Right cardiac atrium (tissue), 5 donors: ENCODE data around the gene TRPT1. TPM values are rescaled to one million over a fixed set of nuclear protein-coding genes. Genes with fewer than 3 reads are reported as not detected.
A peak's percentile ranks its signal among the peaks of the same experiment; 100 is the strongest.

Experiments used
- ATAC-seq, 2 donors: fragments of 200-7000 bp; cut with Tn5 transposase; one replicate each; pipeline versions ENCODE4 v1.8.0 to v1.9.1; 2020; ENCODE audit warnings: moderate library complexity in 2 of 2, mild to moderate bottlenecking in 1 of 2
- DNase-seq, 3 donors: peaks; one replicate each; pipeline ENCODE4 v3.0.0-alpha.2; 2020
- H3K27ac ChIP-seq: one replicate; pipeline ENCODE4 v1.5.1; 2013; ENCODE audit warnings: mild to moderate bottlenecking, low read length, control low read depth, moderate library complexity
- H3K27me3 ChIP-seq: one replicate; pipeline ENCODE4 v1.6.1; 2013; ENCODE audit not compliant: control insufficient read depth, insufficient read depth
- H3K4me1 ChIP-seq: one replicate; pipeline ENCODE4 v1.6.1; 2013; ENCODE audit warnings: low read length; ENCODE audit not compliant: control insufficient read depth, insufficient read depth
- H3K4me3 ChIP-seq: one replicate; pipeline ENCODE4 v1.5.1; 2013; ENCODE audit warnings: low read length, control low read depth
- H3K9me3 ChIP-seq: one replicate; pipeline ENCODE4 v1.6.1; 2013; ENCODE audit warnings: low read length; ENCODE audit not compliant: control insufficient read depth
- whole genome bisulfite sequencing: extraction: QIAGEN DNeasy Blood & Tissue Kit; methylation state at CpG from one replicate; pipeline ENCODE4 v1.1.7; 2013; 5-methylcytosine and 5-hydroxymethylcytosine counted together
- intact Hi-C, 4 donors: fragments of 100-400 bp; cut with DNase I; formaldehyde crosslinking; loops; one replicate each; pipeline versions ENCODE4 v1.11.0 to v1.14.0; 2022 to 2023
- polyA plus RNA-seq: library from polyadenylated mRNA; stranded (reverse); fragments of 200-250 nt; gene quantifications from one replicate; pipeline ENCODE4 v1.2.3, GENCODE V29; 2013
- total RNA-seq, 4 donors: library from RNA; stranded (reverse); fragmentation: NEBNext Ultra II Directional; extraction: Animal tissue kit (Norgen Biotek cat#: 25700); gene quantifications; one replicate each; pipeline ENCODE4 v1.2.1, GENCODE V29; 2021
- donor health status: healthy with polysubstance abuse.
- donor health status: DM: no; HTN: yes; CAD: no.
- donor health status: DM: no; HTN: no; CAD: no.
- donor health status: DM: no; HTN: yes; CAD: no; lungs with severe emphysema.
- donor health status: DM: yes; HTN: yes; CAD: no.

TRPT1 gene
- total and polyA plus RNA-seq, 5 donors, result 55.3 to 95.4 (median 71.7) TPM

DNA sequence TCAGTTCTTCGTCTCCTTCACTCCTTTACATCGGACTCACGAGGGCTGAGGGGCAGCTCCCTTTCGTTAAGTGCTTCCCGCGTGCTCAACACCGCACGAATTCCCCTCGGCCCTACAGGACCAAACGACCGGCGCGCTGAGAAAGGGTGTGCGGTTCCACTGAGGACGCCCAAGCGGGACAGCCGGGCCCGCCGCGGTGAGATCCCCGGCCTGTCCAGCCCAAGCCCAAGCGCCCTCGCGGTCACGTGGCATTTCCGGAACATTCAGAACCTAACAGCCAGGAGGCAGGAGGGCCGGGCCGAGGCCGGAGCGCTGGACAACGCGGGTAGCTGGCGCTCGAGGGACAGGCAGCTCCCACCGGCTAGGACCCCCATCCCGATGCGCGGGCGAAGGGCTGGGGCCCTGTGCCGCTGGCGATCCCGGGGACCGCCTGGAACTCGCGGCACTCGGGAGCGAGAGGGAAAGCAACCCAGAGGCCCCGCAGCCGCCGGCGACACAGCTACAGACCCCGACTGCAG is 40.8 kb downstream of the TRPT1 start:
- intact Hi-C loops, result loop anchor here in 1 of 4 donors (5.0 kb wide), 1 partner anchor 117 kb away; the partner anchor contains the start of gene CATSPERZ
- DNase-seq, result peak; percentile 93 to 96 (median 95)
- no peaks in the 10 kb centered on the region for H3K27me3 ChIP-seq
- peak overlapping the region; percentile 89 for H3K27ac ChIP-seq
- H3K4me3 ChIP-seq, result peak overlapping the region; percentile 54
- ATAC-seq, result peak; percentile 68 to 79
- no peaks in the 10 kb centered on the region for H3K9me3 ChIP-seq
- H3K4me1 ChIP-seq, result peaks cover 10% of the 10 kb centered on the region
- under 1% methylated on average over 52 of the region's 52 CpGs for WGBS

DNA sequence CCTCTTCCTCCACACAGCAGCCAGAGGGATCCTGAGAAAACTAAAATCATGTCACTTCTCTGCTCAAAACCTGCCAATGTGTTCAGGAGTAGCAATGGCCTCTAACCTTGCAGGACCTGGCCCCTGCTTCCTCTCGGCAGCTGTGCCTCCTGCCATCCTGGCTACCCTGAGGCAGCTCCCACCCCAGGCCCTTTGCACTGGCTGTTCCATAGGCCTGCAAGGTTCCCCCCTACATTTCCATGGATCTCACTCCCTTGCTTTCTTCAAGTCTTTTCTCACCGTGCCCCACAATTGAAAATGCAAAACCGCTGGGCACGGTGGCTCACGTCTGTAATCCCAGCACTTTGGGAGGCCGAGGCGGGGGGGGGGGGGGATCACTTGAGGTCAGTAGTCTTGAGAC is 42.1 kb downstream of the TRPT1 start:
- DNase-seq (peak in 1 of 3 donors; percentile 17), ATAC-seq (no peak)
- Histone ChIP-seq H3K4me1 (peaks cover 10% of the 10 kb centered on the region), H3K27me3 (no peaks in the 10 kb centered on the region), H3K4me3 (no peak overlapping the region), H3K27ac (peak overlapping the region; percentile 10), H3K9me3 (no peaks in the 10 kb centered on the region)
- intact Hi-C loops, result no loop called here
- 85% methylated on average over 7 of the region's 7 CpGs for WGBS

DNA sequence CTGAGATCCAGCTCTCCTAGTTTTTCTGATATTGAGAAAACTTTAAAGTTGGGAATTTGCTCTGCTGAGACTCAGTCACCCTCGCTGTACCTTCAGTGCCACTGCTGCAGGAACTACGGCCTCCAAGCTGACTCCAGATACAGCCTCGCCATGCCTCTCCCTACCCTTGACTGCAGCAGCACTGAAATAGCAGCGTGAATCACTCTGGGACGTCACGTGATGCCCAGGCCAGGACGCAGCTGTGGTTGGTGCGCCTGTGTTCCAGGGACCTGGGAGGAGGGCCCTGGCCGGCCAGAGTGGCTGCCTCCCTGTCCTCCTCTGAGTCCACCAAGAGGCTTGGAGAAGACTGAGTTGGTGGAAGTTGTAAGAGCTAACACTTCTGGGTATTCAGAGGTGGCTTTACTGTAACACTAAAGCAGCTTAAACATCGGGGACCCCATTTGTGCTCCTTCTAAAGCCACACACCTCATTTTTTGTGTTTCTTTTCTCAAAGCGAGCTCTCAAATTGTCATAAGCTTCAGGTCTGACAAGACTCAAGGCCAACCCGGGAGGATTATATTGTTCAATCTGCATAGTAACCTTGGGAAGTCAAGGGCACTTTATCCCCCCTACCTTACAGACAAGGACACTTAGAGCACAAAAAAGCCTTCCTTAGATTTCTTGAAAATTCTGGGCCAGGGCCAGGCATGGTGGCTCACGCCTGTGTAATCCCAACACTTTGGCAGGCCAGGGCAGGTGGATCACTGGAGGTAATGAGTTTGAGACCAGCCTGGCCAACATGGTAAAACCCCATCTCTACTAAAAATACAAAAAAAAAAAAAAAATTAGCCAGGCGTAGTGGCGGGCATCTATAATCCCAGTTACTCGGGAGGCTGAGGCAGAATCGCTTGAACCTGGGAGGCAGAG is 44.2 kb downstream of the TRPT1 start:
- no peaks in the 10 kb centered on the region for H3K9me3 ChIP-seq
- ATAC-seq (peak; percentile 71 to 76), DNase-seq (peak; percentile 94 to 97 (median 96))
- H3K27ac ChIP-seq, result peak overlapping the region; percentile 84
- no peaks in the 10 kb centered on the region for H3K27me3 ChIP-seq
- peaks cover 10% of the 10 kb centered on the region for H3K4me1 ChIP-seq
- 40% methylated on average over 17 of the region's 17 CpGs for WGBS
- no peak overlapping the region for H3K4me3 ChIP-seq
- intact Hi-C loops, result no loop called here

DNA sequence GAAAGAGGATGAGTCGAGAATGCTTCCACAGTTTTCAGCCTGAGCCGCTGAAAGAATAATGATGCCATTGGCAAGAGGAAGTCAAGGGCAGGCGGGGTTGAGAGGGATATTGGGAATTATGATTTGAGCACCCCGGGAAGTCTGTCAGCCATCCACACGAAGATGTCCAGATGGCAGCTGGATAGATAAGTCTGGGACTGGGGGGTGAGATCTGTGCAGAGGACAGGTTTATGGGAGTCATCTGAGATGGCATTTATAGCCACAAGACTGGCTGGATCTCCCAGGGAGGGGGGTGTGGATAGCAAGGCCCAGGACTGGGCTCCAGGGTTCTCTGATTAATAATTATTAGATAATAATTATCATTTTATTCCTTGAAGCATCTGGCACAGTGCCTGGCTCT is 45.1 kb downstream of the TRPT1 start:
- H3K4me3 ChIP-seq, result no peak overlapping the region
- peak overlapping the region; percentile 71 for H3K27ac ChIP-seq
- 41% methylated on average over 5 of the region's 5 CpGs for WGBS
- H3K9me3 ChIP-seq, result no peaks in the 10 kb centered on the region
- no peak for ATAC-seq
- peaks cover 10% of the 10 kb centered on the region for H3K4me1 ChIP-seq
- intact Hi-C loops, result no loop called here
- DNase-seq, result peak in 1 of 3 donors; percentile 41
- no peaks in the 10 kb centered on the region for H3K27me3 ChIP-seq

DNA sequence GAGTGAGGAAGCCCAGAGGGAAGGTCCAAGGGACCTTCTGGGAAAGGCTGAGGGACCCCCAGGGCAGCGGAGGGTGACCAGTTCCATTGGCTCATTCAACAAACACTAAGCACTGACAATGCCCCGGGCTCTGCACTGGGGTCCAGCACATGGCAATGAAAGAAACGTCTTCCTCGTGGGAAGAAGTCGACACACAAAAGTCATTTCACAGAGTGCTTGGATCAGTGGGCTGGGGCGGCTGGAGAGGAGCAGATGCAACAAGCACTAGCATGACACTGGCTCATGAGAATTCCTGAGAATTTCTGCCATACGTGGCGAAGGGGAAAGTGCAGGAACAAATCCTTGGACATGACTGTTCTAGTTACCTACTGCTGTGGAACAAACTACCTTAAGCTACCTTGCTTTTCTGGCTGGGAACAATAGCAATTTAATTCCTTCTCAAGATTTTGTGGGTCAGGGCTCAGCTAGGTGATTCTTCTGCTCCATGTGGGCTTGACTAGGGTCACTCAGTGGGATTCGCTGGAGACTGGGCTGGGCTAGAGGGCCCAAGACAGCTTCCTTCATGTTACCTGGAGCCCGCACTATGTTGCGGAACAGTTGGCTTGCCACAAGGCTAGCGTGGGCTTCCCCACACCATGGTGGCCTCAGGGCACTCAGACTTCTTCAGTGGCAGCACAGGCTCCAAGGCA is 46.9 kb downstream of the TRPT1 start:
- 96% methylated on average over 12 of the region's 12 CpGs for WGBS
- H3K9me3 ChIP-seq, result no peaks in the 10 kb centered on the region
- ATAC-seq (no peak), DNase-seq (peak in 1 of 3 donors; percentile 37)
- intact Hi-C loops, result no loop called here
- no peaks in the 10 kb centered on the region for H3K27me3 ChIP-seq
- peaks cover 8% of the 10 kb centered on the region for H3K4me1 ChIP-seq
- no peak overlapping the region for H3K4me3 ChIP-seq
- no peak overlapping the region for H3K27ac ChIP-seq

DNA sequence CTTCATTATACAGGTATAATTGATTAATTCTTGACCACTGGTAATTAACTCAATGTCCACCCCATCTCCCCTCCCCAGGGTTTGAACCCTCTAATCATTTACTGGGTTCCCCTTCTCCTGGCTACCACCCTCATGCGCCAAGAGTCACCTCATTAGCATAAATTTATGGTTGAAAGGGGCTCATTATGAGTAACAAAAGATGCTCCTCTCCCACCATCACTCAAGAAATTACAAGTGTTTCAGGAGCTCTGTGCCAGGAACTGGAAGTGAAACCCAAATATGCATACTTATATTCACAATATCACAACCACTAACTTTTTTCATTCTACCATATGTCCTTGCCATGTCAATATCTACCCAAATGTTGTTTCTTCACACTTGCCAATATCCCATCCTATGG is 47.8 kb downstream of the TRPT1 start:
- DNase-seq (no peak), ATAC-seq (no peak)
- peaks cover 4% of the 10 kb centered on the region for H3K4me1 ChIP-seq
- intact Hi-C loops, result no loop called here
- H3K4me3 ChIP-seq, result no peak overlapping the region
- H3K9me3 ChIP-seq, result no peaks in the 10 kb centered on the region
- 94% methylated on average over 1 of the region's 1 CpG for WGBS
- H3K27me3 ChIP-seq, result no peaks in the 10 kb centered on the region
- H3K27ac ChIP-seq, result no peak overlapping the region

DNA sequence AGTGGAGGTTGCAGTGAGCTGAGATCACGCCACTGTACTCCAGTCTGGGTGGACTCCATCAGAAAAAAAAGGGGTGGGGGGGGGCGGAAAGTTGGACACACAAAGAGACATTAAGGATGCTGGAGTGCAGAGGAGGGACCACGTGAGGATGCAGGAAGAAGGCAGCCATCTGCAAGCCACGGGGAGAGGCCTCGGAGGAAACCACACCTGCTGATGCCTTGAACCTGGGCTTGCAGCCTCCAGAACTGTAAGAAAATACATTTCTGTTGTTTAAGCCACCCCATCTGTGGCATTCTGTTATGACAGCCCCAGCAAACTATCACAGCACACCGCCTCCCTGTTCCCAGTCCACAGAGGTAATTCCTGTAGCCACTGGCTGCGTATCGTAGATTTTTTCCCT is 49.2 kb downstream of the TRPT1 start:
- H3K9me3 ChIP-seq, result no peaks in the 10 kb centered on the region
- ATAC-seq, result no peak
- H3K4me1 ChIP-seq, result peaks cover 4% of the 10 kb centered on the region
- no peak overlapping the region for H3K27ac ChIP-seq
- DNase-seq, result no peak
- H3K4me3 ChIP-seq, result no peak overlapping the region
- WGBS, result 86% methylated on average over 8 of the region's 8 CpGs
- H3K27me3 ChIP-seq, result no peaks in the 10 kb centered on the region
- intact Hi-C loops, result no loop called here

Other genes starting within 250 kb of the TRPT1 start
- gene OTUB1, start 239.7 kb downstream of the TRPT1 start, total RNA-seq, result 10 to 100 TPM; 44.9 to 55.8 (median 51.2) TPM
- gene OTUB1, start 239.7 kb downstream of the TRPT1 start, polyA plus RNA-seq, result 62.4 TPM
- gene FLRT1, start 190.3 kb downstream of the TRPT1 start, total RNA-seq, result 1 to 10 TPM in 3 of 4 donors, under 1 TPM in 1; 0.92 to 2.0 (median 1.6) TPM
- 1.5 TPM for gene FLRT1, start 190.3 kb downstream of the TRPT1 start, polyA plus RNA-seq
- 10 to 100 TPM; 40.4 to 62.2 (median 52.6) TPM for gene MACROD1, start 60.1 kb downstream of the TRPT1 start, total RNA-seq
- 63.8 TPM for gene MACROD1, start 60.1 kb downstream of the TRPT1 start, polyA plus RNA-seq
- 100 to 1,000 TPM in 2 of 4 donors, 10 to 100 TPM in 2; 93.0 to 170 (median 122) TPM for gene STIP1, start 40.0 kb downstream of the TRPT1 start, total RNA-seq
- 99.7 TPM for gene STIP1, start 40.0 kb downstream of the TRPT1 start, polyA plus RNA-seq
- gene FERMT3, start 19.5 kb downstream of the TRPT1 start, total RNA-seq, result 10 to 100 TPM in 3 of 4 donors, 1 to 10 TPM in 1; 5.9 to 17.5 (median 12.3) TPM
- gene FERMT3, start 19.5 kb downstream of the TRPT1 start, polyA plus RNA-seq, result 5.2 TPM
- gene NUDT22, start 88 bp upstream of the TRPT1 start, total RNA-seq, result 10 to 100 TPM; 71.7 to 82.1 (median 78.1) TPM
- gene NUDT22, start 88 bp upstream of the TRPT1 start, polyA plus RNA-seq, result 65.7 TPM
- 10 to 100 TPM; 46.3 to 61.0 (median 49.5) TPM for gene DNAJC4, start 4.4 kb upstream of the TRPT1 start, total RNA-seq
- gene DNAJC4, start 4.4 kb upstream of the TRPT1 start, polyA plus RNA-seq, result 95.7 TPM
- 100 to 1,000 TPM; 290 to 377 (median 344) TPM for gene VEGFB, start 8.4 kb upstream of the TRPT1 start, total RNA-seq
- gene VEGFB, start 8.4 kb upstream of the TRPT1 start, polyA plus RNA-seq, result 340 TPM
- gene FKBP2, start 14.9 kb upstream of the TRPT1 start, total RNA-seq, result 10 to 100 TPM; 33.5 to 70.3 (median 64.4) TPM
- 173 TPM for gene FKBP2, start 14.9 kb upstream of the TRPT1 start, polyA plus RNA-seq
- gene PPP1R14B, start 20.8 kb upstream of the TRPT1 start, total RNA-seq, result 100 to 1,000 TPM in 2 of 4 donors, 10 to 100 TPM in 2; 75.3 to 146 (median 105) TPM
- gene PPP1R14B, start 20.8 kb upstream of the TRPT1 start, polyA plus RNA-seq, result 99.9 TPM
- 10 to 100 TPM; 10.9 to 14.2 (median 13.7) TPM for gene PLCB3, start 25.3 kb upstream of the TRPT1 start, total RNA-seq
- gene PLCB3, start 25.3 kb upstream of the TRPT1 start, polyA plus RNA-seq, result 7.9 TPM
- gene BAD, start 58.5 kb upstream of the TRPT1 start, total RNA-seq, result 100 to 1,000 TPM in 3 of 4 donors, 10 to 100 TPM in 1; 87.5 to 135 (median 111) TPM
- gene BAD, start 58.5 kb upstream of the TRPT1 start, polyA plus RNA-seq, result 164 TPM
- gene GPR137, start 59.7 kb upstream of the TRPT1 start, total RNA-seq, result 10 to 100 TPM; 31.3 to 41.7 (median 38.5) TPM
- 35.2 TPM for gene GPR137, start 59.7 kb upstream of the TRPT1 start, polyA plus RNA-seq
- not detected for gene KCNK4, start 65.1 kb upstream of the TRPT1 start, total RNA-seq
- gene KCNK4, start 65.1 kb upstream of the TRPT1 start, polyA plus RNA-seq, result 0.05 TPM
- not detected for gene CATSPERZ, start 74.2 kb upstream of the TRPT1 start, total RNA-seq
- 0.14 TPM for gene CATSPERZ, start 74.2 kb upstream of the TRPT1 start, polyA plus RNA-seq
- gene ESRRA, start 79.3 kb upstream of the TRPT1 start, total RNA-seq, result 100 to 1,000 TPM; 132 to 171 (median 141) TPM
- gene ESRRA, start 79.3 kb upstream of the TRPT1 start, polyA plus RNA-seq, result 199 TPM
- gene TRMT112, start 91.4 kb upstream of the TRPT1 start, total RNA-seq, result 100 to 1,000 TPM in 3 of 4 donors, 10 to 100 TPM in 1; 91.7 to 103 (median 102) TPM
- 144 TPM for gene TRMT112, start 91.4 kb upstream of the TRPT1 start, polyA plus RNA-seq
- gene PRDX5, start 91.9 kb upstream of the TRPT1 start, total RNA-seq, result 100 to 1,000 TPM; 258 to 356 (median 315) TPM
- gene PRDX5, start 91.9 kb upstream of the TRPT1 start, polyA plus RNA-seq, result 683 TPM
- 10 to 100 TPM in 3 of 4 donors, 1 to 10 TPM in 1; 5.9 to 14.4 (median 11.6) TPM for gene CCDC88B, start 114.0 kb upstream of the TRPT1 start, total RNA-seq
- gene CCDC88B, start 114.0 kb upstream of the TRPT1 start, polyA plus RNA-seq, result 25.1 TPM
- gene RPS6KA4, start 133.0 kb upstream of the TRPT1 start, total RNA-seq, result 10 to 100 TPM; 17.0 to 17.6 (median 17.1) TPM
- gene RPS6KA4, start 133.0 kb upstream of the TRPT1 start, polyA plus RNA-seq, result 12.8 TPM